Measurements from ENCODE around the gene NUP43.

Gene NUP43

GRCh38 chr6:149714442-149714841, 31.9 kb downstream of the NUP43 start:
- Histone ChIP-seq H3F3A (ENCODE audit: control insufficient read depth, insufficient read depth) (0 out of 2 replicates have a peak, but pooled peaks cover 4% of the 10 kb centered on the region), H3K27ac (ENCODE audit: low read depth, low read length) (no peak overlapping the region), H3K9me3 (ENCODE audit: control insufficient read depth, insufficient read depth, low read length) (no peaks in the 10 kb centered on the region), H4K20me1 (ENCODE audit: control insufficient read depth, insufficient read depth, low read depth, low read length) (no peaks in the 10 kb centered on the region; the same call in 1 of the 2 replicates), H3K27me3 (ENCODE audit: control insufficient read depth, low read length) (no peaks in the 10 kb centered on the region), H3K36me3 (ENCODE audit: control insufficient read depth, low read length) (peaks cover 20% of the 10 kb centered on the region), H3K9me2 (replicated peaks; ENCODE audit: control insufficient read depth, low read length) (no peaks in the 10 kb centered on the region), H3K79me2 (ENCODE audit: control insufficient read depth, low read length) (peaks cover 91% of the 10 kb centered on the region), H3K4me3 (ENCODE audit: low read length) (no peak overlapping the region), H3K4me1 (ENCODE audit: control insufficient read depth, low read length) (peaks cover 30% of the 10 kb centered on the region), H3K4me2 (ENCODE audit: low read length) (no peak overlapping the region)
- TF ChIP-seq EZH2phosphoT487 (IDR thresholded peaks at IDR 0.05; ENCODE audit: borderline replicate concordance, low read length) (no peak), CTCF (IDR thresholded peaks at IDR 0.05; ENCODE audit: low read depth, low read length, poor library complexity, severe bottlenecking) (no peak)

- Histone ChIP-seq H3K27me3 (ENCODE audit: control insufficient read depth, low read length) (no peaks in the 10 kb centered on the region), H3K4me1 (ENCODE audit: control insufficient read depth, low read length) (peaks cover 47% of the 10 kb centered on the region), H4K20me1 (ENCODE audit: control insufficient read depth, insufficient read depth, low read depth, low read length) (peaks cover 7% of the 10 kb centered on the region), H3K4me2 (ENCODE audit: low read length) (no peak overlapping the region), H3K79me2 (ENCODE audit: control insufficient read depth, low read length) (peaks cover 98% of the 10 kb centered on the region), H3K9me2 (replicated peaks; ENCODE audit: control insufficient read depth, low read length) (no peaks in the 10 kb centered on the region), H3K9me3 (ENCODE audit: control insufficient read depth, insufficient read depth, low read length) (no peaks in the 10 kb centered on the region), H3K36me3 (ENCODE audit: control insufficient read depth, low read length) (peaks cover 30% of the 10 kb centered on the region), H3F3A (ENCODE audit: control insufficient read depth, insufficient read depth) (peaks cover 13% of the 10 kb centered on the region), H3K4me3 (ENCODE audit: low read length) (no peak overlapping the region), H3K27ac (ENCODE audit: low read depth, low read length) (no peak overlapping the region)
- TF ChIP-seq CTCF (IDR thresholded peaks at IDR 0.05; ENCODE audit: low read depth, low read length, poor library complexity, severe bottlenecking) (no peak), EZH2phosphoT487 (IDR thresholded peaks at IDR 0.05; ENCODE audit: borderline replicate concordance, low read length) (no peak)
Observed at GRCh38 chr6:149711711-149712110, 34.6 kb downstream of the NUP43 start.

GRCh38 chr6:149701714-149702113, 44.6 kb downstream of the NUP43 start:
- peaks cover 50% of the 10 kb centered on the region for H3K36me3 ChIP-seq (ENCODE audit: control insufficient read depth, low read length)
- no peak for TF ChIP-seq CTCF (IDR thresholded peaks at IDR 0.05; ENCODE audit: low read depth, low read length, poor library complexity, severe bottlenecking)
- no peak for TF ChIP-seq EZH2phosphoT487 (IDR thresholded peaks at IDR 0.05; ENCODE audit: borderline replicate concordance, low read length)
- H3K79me2 ChIP-seq (ENCODE audit: control insufficient read depth, low read length) = peaks cover 98% of the 10 kb centered on the region
- H3K4me1 ChIP-seq (ENCODE audit: control insufficient read depth, low read length) = no peaks in the 10 kb centered on the region
- no peaks in the 10 kb centered on the region for H3K27me3 ChIP-seq (ENCODE audit: control insufficient read depth, low read length)
- H3K9me2 ChIP-seq (replicated peaks; ENCODE audit: control insufficient read depth, low read length) = no peaks in the 10 kb centered on the region
- H4K20me1 ChIP-seq (ENCODE audit: control insufficient read depth, insufficient read depth, low read depth, low read length) = peaks cover 14% of the 10 kb centered on the region; the same call in 1 of the 2 replicates
- peaks cover 10% of the 10 kb centered on the region for H3F3A ChIP-seq (ENCODE audit: control insufficient read depth, insufficient read depth)
- no peak overlapping the region for H3K27ac ChIP-seq (ENCODE audit: low read depth, low read length)
- H3K4me3 ChIP-seq (ENCODE audit: low read length) = no peak overlapping the region
- no peak overlapping the region for H3K4me2 ChIP-seq (ENCODE audit: low read length)
- H3K9me3 ChIP-seq (ENCODE audit: control insufficient read depth, insufficient read depth, low read length) = no peaks in the 10 kb centered on the region

Measured in DOHH2 (cell line).